Psoas muscle (tissue), 8 donors: ENCODE measurements around the gene PSD4. TPM values are rescaled to one million over a fixed set of nuclear protein-coding genes. Genes with fewer than 3 reads are reported as not detected.

Experiments used
- ATAC-seq, 4 donors: fragments of 200-7000 bp; cut with Tn5 transposase; one replicate each; pipeline ENCODE4 v1.9.1; 2020; ENCODE audit warnings: moderate library complexity in 3 of 4, mild to moderate bottlenecking in 2 of 4
- DNase-seq, 2 donors: peaks; one replicate each; pipeline ENCODE4 v3.0.0-alpha.2; 2020
- H3K27ac ChIP-seq: fragments of 200-600 bp; one replicate; pipeline ENCODE4 v1.8.0; 2022
- H3K27me3 ChIP-seq, 3 donors: fragments of 200-600 bp in 1 of 3; one replicate each; pipeline versions ENCODE4 v1.6.1 to v1.8.0; 2013 to 2022; ENCODE audit warnings: low read length in 2 of 3, mild to moderate bottlenecking in 2 of 3, moderate library complexity in 1 of 3; ENCODE audit not compliant: insufficient read depth in 3 of 3
- H3K36me3 ChIP-seq, 2 donors: fragments of 200-600 bp in 1 of 2; one replicate each; pipeline versions ENCODE4 v1.6.1 to v1.8.0; 2013 to 2022; ENCODE audit warnings: low read depth in 1 of 2, mild to moderate bottlenecking in 1 of 2, moderate library complexity in 1 of 2; ENCODE audit not compliant: insufficient read depth in 1 of 2
- H3K4me1 ChIP-seq: fragments of 200-600 bp; one replicate; pipeline ENCODE4 v1.8.0; 2022
- H3K4me3 ChIP-seq: fragments of 200-600 bp; one replicate; pipeline ENCODE4 v1.8.0; 2022; ENCODE audit warnings: mild to moderate bottlenecking
- H3K9me3 ChIP-seq: fragments of 200-600 bp; one replicate; pipeline ENCODE4 v1.8.0; 2022
- CTCF ChIP-seq: fragments of 200-600 bp; IDR thresholded peaks from one replicate; pipeline ENCODE4 v1.8.0; 2022; ENCODE audit warnings: antibody characterized with exemption
- WGBS, 3 donors: extraction: QIAGEN DNeasy Blood & Tissue Kit; methylation state at CpG; one replicate each; pipeline versions ENCODE4 v1.1.6 to v1.1.7; 2013; 5-methylcytosine and 5-hydroxymethylcytosine counted together
- intact Hi-C, 2 donors: fragments of 100-400 bp; cut with DNase I; formaldehyde crosslinking; loops; one replicate each; pipeline versions ENCODE4 v1.11.0 to v1.14.2; 2022
- polyA plus RNA-seq, 3 donors: library from polyadenylated mRNA; stranded (reverse); fragments of 200-250 nt; gene quantifications; one replicate each; pipeline ENCODE4 v1.2.3, GENCODE V29; 2013
- total RNA-seq, 4 donors: library from RNA; stranded (reverse); fragmentation: NEBNext Ultra II Directional in 2 of 4; extraction: Animal tissue kit (Norgen Biotek cat#: 25700) in 2 of 4; gene quantifications; one replicate each; pipeline versions ENCODE4 v1.2.1 to v1.2.4, GENCODE V29; 2021 to 2023
- donor health status: healthy with polysubstance abuse.
- donor health status: DM: no; HTN: no; CAD: no; lungs with moderate emphysema.
- donor health status: Bipolar disorder and iron deficiency.
- donor health status: healthy.
- donor health status: DM: yes; HTN: yes; CAD: no.
- donor health status: DM: no; HTN: no; CAD: no.
- donor health status: DM: no; HTN: no; CAD: no.
- donor health status: DM: yes; HTN: yes; CAD: no.

The PSD4 gene
- total and polyA plus RNA-seq, 7 donors: 0.35 to 1.7 (median 0.87) TPM

- ATAC-seq: no peak
- intact Hi-C loops: no loop called here
- H3K4me1 ChIP-seq: no peaks in the 10 kb centered on the region
- WGBS, 3 donors: 73 to 85% (median 80%) methylated on average over 15 of the region's 15 CpGs
- H3K36me3 ChIP-seq: no peaks in the 10 kb centered on the region
- H3K4me3 ChIP-seq: no peak overlapping the region
- H3K27me3 ChIP-seq: no peaks in the 10 kb centered on the region
- DNase-seq: no peak
- H3K27ac ChIP-seq: no peak overlapping the region
- H3K9me3 ChIP-seq: no peaks in the 10 kb centered on the region
- no peak for TF ChIP-seq CTCF
Measured at GRCh38 chr2:113127646-113128570, 45.9 kb upstream of the PSD4 start.

- no peak overlapping the region for H3K4me3 ChIP-seq
- DNase-seq (no peak), ATAC-seq (no peak)
- intact Hi-C loops: loop anchor here in 1 of 2 donors (10.0 kb wide), 1 partner anchor 245 kb away; no protein-coding TSS in a partner anchor
- 57 to 87% (median 82%) methylated on average over 2 of the region's 2 CpGs for WGBS, 3 donors
- H3K27me3 ChIP-seq: no peaks in the 10 kb centered on the region
- no peaks in the 10 kb centered on the region for H3K9me3 ChIP-seq
- no peaks in the 10 kb centered on the region for H3K4me1 ChIP-seq
- no peak overlapping the region for H3K27ac ChIP-seq
- TF ChIP-seq CTCF: no peak
- no peaks in the 10 kb centered on the region for H3K36me3 ChIP-seq
Measured at GRCh38 chr2:113129519-113130078, 44.2 kb upstream of the PSD4 start.

GRCh38 chr2:113131352-113132185, 42.2 kb upstream of the PSD4 start:
- no peak overlapping the region for H3K27ac ChIP-seq
- ATAC-seq (no peak), DNase-seq (no peak)
- 78 to 89% (median 85%) methylated on average over 7 of the region's 7 CpGs for WGBS, 3 donors
- intact Hi-C loops: loop anchor here in 1 of 2 donors (10.0 kb wide), 1 partner anchor 243 kb away; no protein-coding TSS in a partner anchor
- no peak overlapping the region for H3K4me3 ChIP-seq
- no peak for TF ChIP-seq CTCF
- no peaks in the 10 kb centered on the region for H3K4me1 ChIP-seq
- H3K36me3 ChIP-seq: no peaks in the 10 kb centered on the region
- no peaks in the 10 kb centered on the region for H3K9me3 ChIP-seq
- H3K27me3 ChIP-seq: no peaks in the 10 kb centered on the region

- no peaks in the 10 kb centered on the region for H3K36me3 ChIP-seq
- H3K27ac ChIP-seq: no peak overlapping the region
- intact Hi-C loops: loop anchor here in 1 of 2 donors (10.0 kb wide), 1 partner anchor 242 kb away; no protein-coding TSS in a partner anchor
- no peaks in the 10 kb centered on the region for H3K27me3 ChIP-seq
- H3K9me3 ChIP-seq: no peaks in the 10 kb centered on the region
- H3K4me3 ChIP-seq: no peak overlapping the region
- no peak for TF ChIP-seq CTCF
- 92 to 93% (median 92%) methylated on average over 17 of the region's 17 CpGs for WGBS, 3 donors
- ATAC-seq: no peak
- no peaks in the 10 kb centered on the region for H3K4me1 ChIP-seq
- no peak for DNase-seq
Measured at GRCh38 chr2:113132414-113133021, 41.3 kb upstream of the PSD4 start.
